Spleen (tissue), 7 donors: Measurements from ENCODE around the gene RFFL.

Experiments used
- CTCF ChIP-seq, 11 experiments: fragments of 200-600 bp in 7 of 11; fragments of 450-650 bp in 4 of 11; sonication (generic) in 4 of 11; IDR thresholded peaks in 8 of 11; conservative IDR thresholded peaks in 3 of 11; 1 replicate in 7 of 11; 2 replicates in 4 of 11; pipeline versions ENCODE4 v1.4.0 to v1.8.0; 2016 to 2021; ENCODE audit warnings: antibody characterized with exemption in 11 of 11, inconsistent platforms in 4 of 11, mild to moderate bottlenecking in 1 of 11
- POLR2A ChIP-seq, 3 donors: fragments of 450-650 bp; IDR thresholded peaks; one replicate each; pipeline ENCODE4 v1.5.1; 2017; ENCODE audit warnings: antibody characterized with exemption in 3 of 3, mild to moderate bottlenecking in 1 of 3
- POLR2AphosphoS5 ChIP-seq, 3 donors: sonication (generic); formaldehyde crosslinking; IDR thresholded peaks; one replicate each; pipeline ENCODE4 v1.5.1; 2017; ENCODE audit warnings: antibody characterized with exemption in 3 of 3
- donor health status: DM: no; HTN: no; CAD: no; lungs with moderate emphysema.
- donor health status: DM: no; HTN: no; CAD: no.
- donor health status: DM: no; HTN: no; CAD: no.

- no peak for TF ChIP-seq CTCF (IDR thresholded peaks at IDR 0.05 in 8 of 11, conservative IDR thresholded peaks at IDR 0.05 in 3 of 11)
- TF ChIP-seq POLR2AphosphoS5 (IDR thresholded peaks at IDR 0.05) = no peak
- TF ChIP-seq POLR2A (IDR thresholded peaks at IDR 0.05) = no peak
Observed at GRCh38 chr17:35076874-35077273, 13.4 kb upstream of the RFFL start.
